ENCODE data around the gene TENM3. TPM values are rescaled to one million over a fixed set of nuclear protein-coding genes. Genes with fewer than 3 reads are reported as not detected.

The TENM3 gene
- total RNA-seq, 4 donors from 2014 or later, result 0.64 to 5.5 (median 2.1) TPM

DNA sequence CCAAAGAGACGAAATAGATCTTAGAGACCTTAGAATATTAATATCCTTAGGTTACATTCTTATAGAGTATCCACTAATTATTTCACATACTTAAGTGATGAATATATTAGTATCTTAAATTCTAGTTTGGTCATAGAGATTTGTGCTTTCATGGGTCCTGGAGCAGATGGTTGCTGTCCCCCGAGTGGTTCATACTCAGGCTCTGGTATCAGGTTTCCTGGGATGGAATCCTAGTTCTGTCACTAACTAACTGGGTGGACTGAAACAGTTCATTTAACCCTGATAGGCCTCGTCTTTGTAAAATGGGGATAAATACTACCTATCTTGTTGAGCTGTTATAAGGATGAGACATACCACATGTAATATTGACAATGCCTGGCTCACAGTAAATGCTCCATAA is 264.6 kb downstream of the TENM3 start:
- intact Hi-C loops (cut with DNase I), result no loop called here
- TF ChIP-seq, protein P1, sequence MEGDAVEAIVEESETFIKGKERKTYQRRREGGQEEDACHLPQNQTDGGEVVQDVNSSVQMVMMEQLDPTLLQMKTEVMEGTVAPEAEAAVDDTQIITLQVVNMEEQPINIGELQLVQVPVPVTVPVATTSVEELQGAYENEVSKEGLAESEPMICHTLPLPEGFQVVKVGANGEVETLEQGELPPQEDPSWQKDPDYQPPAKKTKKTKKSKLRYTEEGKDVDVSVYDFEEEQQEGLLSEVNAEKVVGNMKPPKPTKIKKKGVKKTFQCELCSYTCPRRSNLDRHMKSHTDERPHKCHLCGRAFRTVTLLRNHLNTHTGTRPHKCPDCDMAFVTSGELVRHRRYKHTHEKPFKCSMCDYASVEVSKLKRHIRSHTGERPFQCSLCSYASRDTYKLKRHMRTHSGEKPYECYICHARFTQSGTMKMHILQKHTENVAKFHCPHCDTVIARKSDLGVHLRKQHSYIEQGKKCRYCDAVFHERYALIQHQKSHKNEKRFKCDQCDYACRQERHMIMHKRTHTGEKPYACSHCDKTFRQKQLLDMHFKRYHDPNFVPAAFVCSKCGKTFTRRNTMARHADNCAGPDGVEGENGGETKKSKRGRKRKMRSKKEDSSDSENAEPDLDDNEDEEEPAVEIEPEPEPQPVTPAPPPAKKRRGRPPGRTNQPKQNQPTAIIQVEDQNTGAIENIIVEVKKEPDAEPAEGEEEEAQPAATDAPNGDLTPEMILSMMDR (IDR thresholded peaks at IDR 0.05), result no peak
- no peak for TF ChIP-seq POLR2A (IDR thresholded peaks at IDR 0.05)
- no peak overlapping the region for H3K27ac ChIP-seq

DNA sequence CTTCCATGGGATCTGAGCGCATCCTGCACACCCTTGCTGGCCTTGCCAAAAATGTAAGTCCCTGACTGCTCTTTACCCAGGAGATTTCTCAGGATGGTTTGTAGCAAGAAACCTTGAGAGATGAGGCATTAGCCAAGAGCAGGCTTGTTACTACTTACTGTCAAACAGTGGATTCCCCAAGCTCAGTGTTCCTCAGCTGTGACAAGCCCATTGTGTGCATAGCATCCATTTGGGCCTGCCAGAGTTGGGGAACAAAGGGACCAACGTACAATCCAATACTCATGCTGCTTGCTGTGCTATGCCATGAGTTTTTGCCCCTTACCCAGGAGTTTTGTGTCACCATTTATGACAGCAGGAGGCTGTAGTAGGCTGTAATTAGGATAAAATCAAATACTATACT is 267.6 kb downstream of the TENM3 start:
- Histone ChIP-seq H3K27ac (no peak overlapping the region), H3K36me3 (no peaks in the 10 kb centered on the region), H3K4me1 (no peaks in the 10 kb centered on the region), H3K9me3 (no peaks in the 10 kb centered on the region), H3K27me3 (no peaks in the 10 kb centered on the region), H3K4me3 (no peak overlapping the region)
- intact Hi-C loops (cut with DNase I), result no loop called here
- DNase-seq, result no peak
- 69 to 76% methylated on average over 2 of the region's 2 CpGs for WGBS, 2 donors
- TF ChIP-seq, protein P1 (IDR thresholded peaks at IDR 0.05), result no peak
- TF ChIP-seq POLR2A (IDR thresholded peaks at IDR 0.05), result no peak

More for the DNA sequence above, 264.6 kb downstream of the TENM3 start:
- H3K9me3 ChIP-seq, result no peaks in the 10 kb centered on the region
- H3K4me1 ChIP-seq, result no peaks in the 10 kb centered on the region
- WGBS, 2 donors, result 68 to 79% methylated on average over 3 of the region's 3 CpGs
- no peaks in the 10 kb centered on the region for H3K36me3 ChIP-seq
- H3K27me3 ChIP-seq, result no peaks in the 10 kb centered on the region
- no peak for DNase-seq
- H3K4me3 ChIP-seq, result no peak overlapping the region

DNA sequence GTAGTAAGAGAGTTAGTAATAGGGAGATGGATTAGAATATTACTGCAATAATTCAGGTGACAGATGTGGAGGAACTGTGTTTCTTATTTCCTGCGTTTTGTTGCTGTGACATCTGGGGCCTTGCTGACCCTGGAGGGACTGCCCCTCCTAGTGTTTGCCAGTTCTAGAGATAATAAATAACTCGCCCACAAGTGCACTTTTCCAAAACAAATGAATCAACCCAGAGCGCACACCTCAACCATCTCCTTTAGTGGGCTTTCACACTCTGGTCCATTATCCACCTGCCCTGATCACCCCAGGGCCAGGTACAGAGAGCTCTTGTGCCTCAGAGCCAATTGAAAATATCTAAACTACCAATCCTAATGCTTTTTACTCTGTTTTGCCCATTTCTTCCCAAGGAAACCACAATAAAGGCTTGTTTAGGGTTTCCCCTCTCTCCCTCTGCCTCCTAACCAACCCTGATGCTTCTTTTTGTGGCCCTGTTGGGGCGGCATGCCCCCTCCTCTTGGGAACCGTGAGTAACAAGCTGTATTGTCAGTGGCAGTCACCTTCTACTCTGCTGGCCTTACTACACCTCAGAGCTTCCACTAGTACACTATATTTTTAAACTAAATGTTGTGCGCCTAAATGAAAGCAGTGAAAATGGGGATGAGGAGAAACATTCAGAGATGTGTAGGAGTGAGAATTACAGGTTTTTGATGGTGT is 270.5 kb downstream of the TENM3 start:
- 59 to 88% methylated on average over 6 of the region's 6 CpGs for WGBS, 2 donors
- Histone ChIP-seq H3K4me1 (no peaks in the 10 kb centered on the region), H3K27ac (no peak overlapping the region), H3K4me3 (no peak overlapping the region), H3K9me3 (no peaks in the 10 kb centered on the region), H3K36me3 (no peaks in the 10 kb centered on the region), H3K27me3 (no peaks in the 10 kb centered on the region)
- TF ChIP-seq POLR2A (IDR thresholded peaks at IDR 0.05), result no peak
- TF ChIP-seq, protein P1 (IDR thresholded peaks at IDR 0.05), result no peak
- DNase-seq, result no peak
- intact Hi-C loops (cut with DNase I), result no loop called here

DNA sequence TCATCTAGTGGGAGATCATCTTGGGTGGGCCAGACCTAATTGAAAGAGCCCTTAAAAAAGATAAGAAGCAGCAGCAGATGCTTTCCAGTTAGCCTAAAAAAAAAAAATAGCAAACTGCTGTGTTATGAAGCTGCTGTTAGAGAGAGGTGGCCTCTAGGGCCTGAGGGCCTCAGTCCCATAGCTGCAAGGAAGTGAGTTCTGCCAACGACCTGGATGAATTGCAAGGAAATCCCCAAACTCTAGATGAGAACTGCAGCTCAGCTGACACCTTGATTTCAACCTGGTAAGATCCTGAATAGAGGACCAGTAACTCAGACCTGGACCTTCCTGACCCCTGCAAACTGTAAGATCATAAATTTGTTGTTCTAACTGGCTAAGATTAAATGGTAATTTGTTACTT is 275.2 kb downstream of the TENM3 start:
- DNase-seq, result no peak
- H3K36me3 ChIP-seq, result no peaks in the 10 kb centered on the region
- no peak overlapping the region for H3K4me3 ChIP-seq
- intact Hi-C loops (cut with DNase I), result no loop called here
- H3K4me1 ChIP-seq, result no peaks in the 10 kb centered on the region
- no peak overlapping the region for H3K27ac ChIP-seq
- WGBS, 2 donors, result 18 to 20% methylated on average over 1 of the region's 1 CpG
- no peak for TF ChIP-seq POLR2A (IDR thresholded peaks at IDR 0.05)
- TF ChIP-seq, protein P1 (IDR thresholded peaks at IDR 0.05), result no peak
- no peaks in the 10 kb centered on the region for H3K27me3 ChIP-seq
- no peaks in the 10 kb centered on the region for H3K9me3 ChIP-seq

DNA sequence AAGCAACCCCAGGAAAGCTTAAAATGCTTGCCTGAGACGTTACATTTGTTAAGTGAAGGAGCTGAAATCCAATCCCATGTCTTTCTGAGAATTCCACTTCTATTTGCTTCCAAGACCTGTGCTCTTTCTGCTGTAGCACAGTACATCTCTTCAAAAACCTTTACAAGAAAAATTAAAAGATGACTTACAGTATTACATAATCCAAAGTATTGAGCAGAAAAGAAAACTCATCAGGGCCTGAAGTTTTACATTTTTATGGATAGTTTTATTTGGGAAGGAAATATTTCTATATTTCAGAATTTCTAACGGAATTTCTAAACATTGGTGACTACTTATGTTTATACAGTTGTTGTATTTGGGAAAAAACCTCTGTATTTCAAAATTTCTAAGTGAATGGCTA is 276.3 kb downstream of the TENM3 start:
- Histone ChIP-seq H3K4me1 (no peaks in the 10 kb centered on the region), H3K9me3 (no peaks in the 10 kb centered on the region), H3K27ac (no peak overlapping the region), H3K4me3 (no peak overlapping the region), H3K27me3 (no peaks in the 10 kb centered on the region), H3K36me3 (no peaks in the 10 kb centered on the region)
- DNase-seq, result no peak
- TF ChIP-seq, protein P1 (IDR thresholded peaks at IDR 0.05), result no peak
- TF ChIP-seq POLR2A (IDR thresholded peaks at IDR 0.05), result no peak
- 52 to 73% methylated on average over 2 of the region's 2 CpGs for WGBS, 2 donors
- intact Hi-C loops (cut with DNase I), result no loop called here

Data from esophagus squamous epithelium (tissue), 5 donors.